H1 (cell line): ENCODE results near the gene USH2A. TPM values are rescaled to one million over a fixed set of nuclear protein-coding genes. Genes with fewer than 3 reads are reported as not detected.

Experiments
- CTCF ChIA-PET: fragments of 300-600 bp; sonication (Branson Sonifier 250); formaldehyde crosslinking; loops from one replicate; lab custom pipeline; 2021; ENCODE audit not compliant: partially characterized antibody; lab: Charles Lee
- POLR2A ChIA-PET: fragments of 300-600 bp; sonication (Branson Sonifier 250); formaldehyde crosslinking; loops from one replicate; lab custom pipeline; 2021; ENCODE audit warnings: inconsistent platforms; ENCODE audit not compliant: partially characterized antibody; lab: Charles Lee
- DNase-seq, 2 experiments: peaks; one replicate each; pipeline versions ENCODE4 v3.0.0 to v3.0.0-alpha.2; 2010 to 2022; ENCODE audit warnings: low spot score in 2 of 2, low read depth in 1 of 2, mixed read lengths in 1 of 2
- FAIRE-seq: peaks from 2 replicates; lab custom pipeline; 2011; peaks lifted over from hg19 to GRCh38; lab: Jason Lieb, UNC
- H2AFZ ChIP-seq: 2 replicates; pipeline ENCODE4 v1.8.1; 2012; ENCODE audit warnings: low read length, inconsistent platforms
- H2AK5ac ChIP-seq: 2 replicates; pipeline ENCODE4 v1.6.1; 2013; ENCODE audit warnings: low read depth, low read length
- H2BK120ac ChIP-seq: replicated peaks from 2 replicates; pipeline ENCODE3; 2013; ENCODE audit warnings: low read depth, low read length, inconsistent platforms
- H2BK12ac ChIP-seq: 2 replicates; pipeline ENCODE4 v1.6.1; 2013; ENCODE audit warnings: low read depth, low read length
- H2BK15ac ChIP-seq: 2 replicates; pipeline ENCODE4 v1.6.1; 2013; ENCODE audit warnings: low read length
- H2BK20ac ChIP-seq: 2 replicates; pipeline ENCODE4 v1.6.1; 2013; ENCODE audit warnings: low read length
- H2BK5ac ChIP-seq: 2 replicates; pipeline ENCODE4 v1.6.1; 2013; ENCODE audit warnings: low read depth, low read length
- H3K14ac ChIP-seq: 2 replicates; pipeline ENCODE4 v1.6.1; 2013; ENCODE audit warnings: inconsistent platforms; ENCODE audit not compliant: insufficient read length
- H3K18ac ChIP-seq: 2 replicates; pipeline ENCODE4 v1.6.1; 2013; ENCODE audit warnings: low read length; ENCODE audit errors: extremely low read depth
- H3K23ac ChIP-seq: 2 replicates; pipeline ENCODE4 v1.6.1; 2013; ENCODE audit warnings: inconsistent platforms; ENCODE audit not compliant: insufficient read length
- H3K23me2 ChIP-seq: 2 replicates; pipeline ENCODE4 v1.6.1; 2013; ENCODE audit warnings: low read depth, low read length
- H3K27ac ChIP-seq: 2 replicates; pipeline ENCODE4 v1.6.1; 2011; ENCODE audit warnings: low read depth, low read length, inconsistent platforms
- H3K27me3 ChIP-seq, 4 experiments: replicated peaks in 1 of 4; 1 replicate in 1 of 4; 2 replicates in 3 of 4; pipeline versions ENCODE4 v1.6.1 to v1.8.1; 2011 to 2013; ENCODE audit warnings: low read length in 3 of 4, mild to moderate bottlenecking in 3 of 4, inconsistent platforms in 2 of 4, mixed read lengths in 2 of 4, moderate library complexity in 1 of 4; ENCODE audit not compliant: control insufficient read depth in 3 of 4, insufficient read depth in 3 of 4; ENCODE audit errors: extremely low read depth in 1 of 4
- H3K36me3 ChIP-seq, 4 experiments: 2 replicates each; pipeline versions ENCODE4 v1.6.1 to v1.8.1; 2011 to 2013; ENCODE audit warnings: mild to moderate bottlenecking in 4 of 4, low read length in 3 of 4, moderate library complexity in 2 of 4, control low read depth in 1 of 4, inconsistent platforms in 1 of 4; ENCODE audit not compliant: insufficient read depth in 4 of 4, control insufficient read depth in 2 of 4
- H3K4ac ChIP-seq: replicated peaks from 2 replicates; pipeline ENCODE3; 2013; ENCODE audit warnings: low read length, low read depth, mixed read lengths, inconsistent platforms; ENCODE audit not compliant: insufficient read length
- H3K4me1 ChIP-seq, 4 experiments: replicated peaks in 1 of 4; 1 replicate in 1 of 4; 2 replicates in 3 of 4; pipeline versions ENCODE4 v1.6.1 to v1.8.1; 2011 to 2013; ENCODE audit warnings: low read length in 3 of 4, inconsistent platforms in 2 of 4, mixed read lengths in 1 of 4; ENCODE audit not compliant: insufficient read depth in 4 of 4, control insufficient read depth in 3 of 4
- H3K4me2 ChIP-seq, 2 experiments: 2 replicates each; pipeline versions ENCODE4 v1.6.1 to v1.8.1; 2011 to 2013; ENCODE audit warnings: low read depth in 2 of 2, low read length in 2 of 2, control low read depth in 1 of 2, inconsistent platforms in 1 of 2, mild to moderate bottlenecking in 1 of 2; ENCODE audit not compliant: insufficient read depth in 1 of 2
- H3K4me3 ChIP-seq, 4 experiments: fragments of 200-600, 300-600 bp in 1 of 4; sonication (generic), shearing (Covaris generic), sonication (Bioruptor Twin) in 1 of 4; 2 replicates each; pipeline versions ENCODE4 v1.5.1 to v1.8.1; 2011 to 2016; ENCODE audit warnings: low read length in 4 of 4, low read depth in 3 of 4, control low read depth in 2 of 4, inconsistent platforms in 2 of 4, mild to moderate bottlenecking in 2 of 4, mixed read lengths in 1 of 4, moderate library complexity in 1 of 4; ENCODE audit not compliant: insufficient read depth in 2 of 4; ENCODE audit errors: extremely low read depth in 1 of 4
- H3K56ac ChIP-seq: replicated peaks from 2 replicates; pipeline ENCODE3; 2013; ENCODE audit warnings: low read depth, mild to moderate bottlenecking, mixed read lengths, low read length, inconsistent platforms; ENCODE audit not compliant: insufficient read length
- H3K79me1 ChIP-seq: 2 replicates; pipeline ENCODE4 v1.6.1; 2013; ENCODE audit warnings: low read depth, low read length, control low read depth
- H3K79me2 ChIP-seq, 2 experiments: 2 replicates each; pipeline versions ENCODE4 v1.6.1 to v1.8.1; 2012 to 2013; ENCODE audit warnings: low read length in 2 of 2, mild to moderate bottlenecking in 2 of 2, inconsistent platforms in 1 of 2; ENCODE audit not compliant: insufficient read depth in 2 of 2, control insufficient read depth in 1 of 2
- H3K9ac ChIP-seq, 4 experiments: replicated peaks in 1 of 4; 1 replicate in 1 of 4; 2 replicates in 3 of 4; pipeline versions ENCODE4 v1.6.1 to v1.8.1; 2011 to 2013; ENCODE audit warnings: low read depth in 3 of 4, low read length in 3 of 4, control low read depth in 2 of 4, mild to moderate bottlenecking in 2 of 4, moderate library complexity in 2 of 4, inconsistent platforms in 1 of 4; ENCODE audit errors: extremely low read depth in 1 of 4
- H3K9me3 ChIP-seq, 2 experiments: 2 replicates each; pipeline versions ENCODE4 v1.6.1 to v1.8.1; 2012 to 2013; ENCODE audit warnings: mild to moderate bottlenecking in 2 of 2, moderate library complexity in 2 of 2, control low read depth in 1 of 2, inconsistent platforms in 1 of 2, low read depth in 1 of 2, low read length in 1 of 2, mixed read lengths in 1 of 2; ENCODE audit not compliant: insufficient read depth in 2 of 2
- H4K20me1 ChIP-seq, 2 experiments: replicated peaks in 1 of 2; 2 replicates each; pipeline versions ENCODE3 to v1.8.1; 2011 to 2013; ENCODE audit warnings: inconsistent platforms in 2 of 2, low read length in 2 of 2, mild to moderate bottlenecking in 1 of 2; ENCODE audit not compliant: insufficient read depth in 2 of 2, control insufficient read depth in 1 of 2
- H4K5ac ChIP-seq: 2 replicates; pipeline ENCODE4 v1.6.1; 2013; ENCODE audit warnings: low read length, low read depth, mixed read lengths, inconsistent platforms; ENCODE audit not compliant: insufficient read length
- H4K8ac ChIP-seq: 2 replicates; pipeline ENCODE4 v1.8.0; 2013; ENCODE audit warnings: mild to moderate bottlenecking, moderate library complexity, low read length, inconsistent platforms; ENCODE audit not compliant: insufficient read depth; ENCODE audit errors: extremely low read depth
- H4K91ac ChIP-seq: replicated peaks from 2 replicates; pipeline ENCODE3; 2013; ENCODE audit warnings: low read length, mixed read lengths, inconsistent platforms; ENCODE audit not compliant: insufficient read length
- ASH2L ChIP-seq: fragments of 200-600, 300-600 bp; sonication (generic); IDR thresholded peaks from one replicate; pipeline ENCODE4 v1.7.1; 2017; ENCODE audit warnings: low read length
- ATF3 ChIP-seq: IDR thresholded peaks from 2 replicates; pipeline ENCODE4 v1.6.1; 2011; ENCODE audit warnings: low read depth, mild to moderate bottlenecking, low read length; ENCODE audit not compliant: insufficient read depth
- CBX5 ChIP-seq: fragments of 300-800, 300-1000 bp; sonication (generic); IDR thresholded peaks from 2 replicates; pipeline ENCODE4 v1.7.1; 2016; ENCODE audit warnings: antibody characterized with exemption, low read length, low read depth
- EGR1 ChIP-seq: IDR thresholded peaks from 2 replicates; pipeline ENCODE4 v1.6.1; 2011; ENCODE audit warnings: low read depth, low read length, borderline replicate concordance
- EP300 ChIP-seq, 2 experiments: IDR thresholded peaks; 1 replicate in 1 of 2; 2 replicates in 1 of 2; pipeline ENCODE4 v1.6.1; 2011 to 2012; ENCODE audit warnings: low read depth in 2 of 2, low read length in 2 of 2, mild to moderate bottlenecking in 2 of 2, borderline replicate concordance in 1 of 2, inconsistent platforms in 1 of 2, moderate library complexity in 1 of 2
- JUN ChIP-seq: IDR thresholded peaks from 2 replicates; pipeline ENCODE4 v1.6.1; 2011; ENCODE audit warnings: low read depth, mild to moderate bottlenecking, improper control_type of control experiment, low read length
- POU5F1 ChIP-seq: IDR thresholded peaks from 2 replicates; pipeline ENCODE4 v1.6.1; 2011; ENCODE audit warnings: low read depth, mild to moderate bottlenecking, low read length, moderate library complexity
- SP1 ChIP-seq: IDR thresholded peaks from 2 replicates; pipeline ENCODE4 v1.6.1; 2011; ENCODE audit warnings: low read depth, low read length
- SP4 ChIP-seq: IDR thresholded peaks from 2 replicates; pipeline ENCODE4 v1.6.1; 2012; ENCODE audit warnings: low read length, inconsistent platforms
- SRF ChIP-seq: IDR thresholded peaks from 2 replicates; pipeline ENCODE4 v1.6.1; 2011; ENCODE audit warnings: mild to moderate bottlenecking, low read depth, low read length, moderate library complexity
- SUZ12 ChIP-seq: fragments of 200-600 bp; sonication (generic); IDR thresholded peaks from 2 replicates; pipeline ENCODE4 v1.6.1; 2012; ENCODE audit warnings: mild to moderate bottlenecking, inconsistent platforms, low read length, moderate library complexity, mixed read lengths
- TAF7 ChIP-seq: optimal IDR thresholded peaks from 2 replicates; pipeline ENCODE3; 2011; ENCODE audit warnings: low read depth, mild to moderate bottlenecking, inconsistent platforms, low read length, moderate library complexity, borderline replicate concordance
- ZNF274 ChIP-seq: IDR thresholded peaks from 2 replicates; pipeline ENCODE4 v1.7.0; 2012; ENCODE audit warnings: low read length, borderline replicate concordance; ENCODE audit errors: extremely low read depth
- WGBS, 2 experiments: shearing (Covaris generic) in 1 of 2; methylation state at CpG; one replicate each; pipeline versions ENCODE4 v1.1.6 to v1.1.7; 2013 to 2015; ENCODE audit warnings: low lambda C conversion rate in 2 of 2, mixed read lengths in 2 of 2, inconsistent platforms in 1 of 2, low coverage in 1 of 2, missing lambda C conversion rate in 1 of 2; ENCODE audit not compliant: insufficient replicate concordance in 2 of 2, insufficient coverage in 1 of 2, insufficient read length in 1 of 2; ENCODE audit errors: extremely low coverage in 1 of 2, missing lambda C conversion rate in 1 of 2; 5-methylcytosine and 5-hydroxymethylcytosine counted together
- polyA plus RNA-seq, 7 experiments: library from polyadenylated mRNA; depleted of rRNA in 3 of 7; stranded (reverse) in 5 of 7; unstranded in 2 of 7; fragments of >200 nt in 5 of 7; fragments of 200-250 nt in 2 of 7; gene quantifications; 1 replicate in 5 of 7; 2 replicates in 1 of 7; 4 replicates in 1 of 7; pipeline versions ENCODE4 v1.2.1 to v1.2.3, GENCODE V29; 2011 to 2013; ENCODE audit warnings: missing spikeins in 2 of 7, mixed read lengths in 2 of 7
- total RNA-seq: library from RNA; stranded (reverse); fragmentation: NEBNext Ultra II Directional; extraction: Animal tissue kit (Norgen Biotek cat#: 25700); gene quantifications from 2 replicates; pipeline ENCODE4 v1.2.1, GENCODE V29; 2021
- TF ChIP-seq, protein P1 (sequence below): IDR thresholded peaks from 2 replicates; pipeline ENCODE4 v1.6.1; 2012; ENCODE audit warnings: inconsistent platforms

USH2A gene
- total and polyA plus RNA-seq, 2 of the 8 experiments (the other 6 are each of a cell fraction or from before 2014, with no cell fraction given): 0.02 to 0.17 TPM

GRCh38 chr1:216390956-216391355 lies 32.3 kb downstream of the USH2A start:
- H2BK20ac ChIP-seq: no peak overlapping the region
- H3K79me1 ChIP-seq: no peaks in the 10 kb centered on the region
- WGBS, 2 experiments: 92% methylated on average over 3 of the region's 3 CpGs; no CpG with 5 or more reads in 1 of the 2 experiments
- no peaks in the 10 kb centered on the region for H3K27me3 ChIP-seq
- no peak overlapping the region for H4K91ac ChIP-seq
- no peak overlapping the region for H2BK120ac ChIP-seq
- no peaks in the 10 kb centered on the region for H4K20me1 ChIP-seq
- H3K56ac ChIP-seq: no peak overlapping the region
- H2AFZ ChIP-seq: no peak overlapping the region
- CTCF ChIA-PET: no interaction called here
- H3K27ac ChIP-seq: no peak overlapping the region
- H3K14ac ChIP-seq: no peak overlapping the region
- H4K8ac ChIP-seq: no peak overlapping the region
- FAIRE-seq: no peak
- H3K36me3 ChIP-seq: no peaks in the 10 kb centered on the region
- no peak for DNase-seq
- H2BK12ac ChIP-seq: no peak overlapping the region
- no peak overlapping the region for H3K4ac ChIP-seq
- POLR2A ChIA-PET: no interaction called here
- H3K4me3 ChIP-seq: no peak overlapping the region
- H3K79me2 ChIP-seq: no peaks in the 10 kb centered on the region
- H3K23me2 ChIP-seq: no peaks in the 10 kb centered on the region
- no peak overlapping the region for H2BK5ac ChIP-seq
- no peak overlapping the region for H3K4me2 ChIP-seq
- no peak overlapping the region for H2AK5ac ChIP-seq
- no peak overlapping the region for H3K23ac ChIP-seq
- peaks cover 0 to 6% (median 0%) of the 10 kb centered on the region in 4 experiments; a peak in 2 of 7 replicates for H3K4me1 ChIP-seq
- H3K18ac ChIP-seq: no peak overlapping the region
- no peaks in the 10 kb centered on the region for H3K9me3 ChIP-seq
- H2BK15ac ChIP-seq: no peak overlapping the region
- H4K5ac ChIP-seq: no peak overlapping the region
- H3K9ac ChIP-seq: no peak overlapping the region
- TF ChIP-seq TAF7 (no peak), ATF3 (no peak), SUZ12 (no peak), CBX5 (no peak), ASH2L (no peak), ZNF274 (no peak), POU5F1 (no peak), SP1 (no peak), JUN (no peak), EP300 (IDR thresholded peaks at IDR 0.05; ENCODE audit: borderline replicate concordance in 1 of 2, low read depth in 2 of 2, low read length in 2 of 2) (no peak), SP4 (no peak), SRF (no peak), EGR1 (no peak)
- TF ChIP-seq, protein P1, sequence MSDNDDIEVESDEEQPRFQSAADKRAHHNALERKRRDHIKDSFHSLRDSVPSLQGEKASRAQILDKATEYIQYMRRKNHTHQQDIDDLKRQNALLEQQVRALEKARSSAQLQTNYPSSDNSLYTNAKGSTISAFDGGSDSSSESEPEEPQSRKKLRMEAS: no peak
